A549 (cell line): ENCODE data around the gene MUC4.

ENCODE experiments used
- BHLHE40 ChIP-seq: IDR thresholded peaks from 2 replicates; pipeline ENCODE4 v1.6.1; 2012; ENCODE audit warnings: low read depth, low read length, inconsistent platforms
- EHMT2 ChIP-seq: fragments of 200-600 bp; sonication (generic); IDR thresholded peaks from 2 replicates; pipeline ENCODE4 v1.6.1; 2016; ENCODE audit warnings: antibody characterized with exemption, low read depth, mild to moderate bottlenecking, moderate library complexity
- JUN ChIP-seq, 2 experiments: fragments of >200 bp; sonication (Bioruptor Twin); formaldehyde crosslinking; IDR thresholded peaks; 2 replicates in 1 of 2; 3 replicates in 1 of 2; pipeline ENCODE4 v1.6.1; 2016 to 2017
- POLR2A ChIP-seq: IDR thresholded peaks from 2 replicates; pipeline ENCODE4 v1.6.1; 2012; ENCODE audit warnings: mild to moderate bottlenecking, low read length
- POLR2AphosphoS2 ChIP-seq: conservative IDR thresholded peaks from 2 replicates; pipeline ENCODE4 v1.6.1; 2012; ENCODE audit warnings: low read length, improper control_type of control experiment, inconsistent platforms
- SMC3 ChIP-seq: fragments of >200 bp; sonication (Bioruptor Twin); formaldehyde crosslinking; IDR thresholded peaks from 3 replicates; pipeline ENCODE4 v1.6.1; 2018; ENCODE audit warnings: inconsistent platforms
- ZSCAN20 ChIP-seq: fragments of 250-450 bp; sonication (Bioruptor Pico); IDR thresholded peaks from 2 replicates; pipeline ENCODE4 v1.8.0; 2022; ENCODE audit warnings: mild to moderate bottlenecking, moderate library complexity
- TF ChIP-seq, protein P1 (sequence below): fragments of >200 bp; sonication (Bioruptor Twin); formaldehyde crosslinking; IDR thresholded peaks from 3 replicates; pipeline ENCODE4 v1.5.1; 2016
- TF ChIP-seq, protein P2 (sequence below): IDR thresholded peaks from 2 replicates; pipeline ENCODE4 v1.6.1; 2012
- TF ChIP-seq, protein P3 (sequence below): fragments of 150-350 bp; IDR thresholded peaks from 2 replicates; pipeline ENCODE4 v1.6.1; 2014; ENCODE audit warnings: low read depth, mild to moderate bottlenecking, low read length

GRCh38 chr3:195699388-195699771, 112.3 kb downstream of the MUC4 start:
- TF ChIP-seq, protein P1, sequence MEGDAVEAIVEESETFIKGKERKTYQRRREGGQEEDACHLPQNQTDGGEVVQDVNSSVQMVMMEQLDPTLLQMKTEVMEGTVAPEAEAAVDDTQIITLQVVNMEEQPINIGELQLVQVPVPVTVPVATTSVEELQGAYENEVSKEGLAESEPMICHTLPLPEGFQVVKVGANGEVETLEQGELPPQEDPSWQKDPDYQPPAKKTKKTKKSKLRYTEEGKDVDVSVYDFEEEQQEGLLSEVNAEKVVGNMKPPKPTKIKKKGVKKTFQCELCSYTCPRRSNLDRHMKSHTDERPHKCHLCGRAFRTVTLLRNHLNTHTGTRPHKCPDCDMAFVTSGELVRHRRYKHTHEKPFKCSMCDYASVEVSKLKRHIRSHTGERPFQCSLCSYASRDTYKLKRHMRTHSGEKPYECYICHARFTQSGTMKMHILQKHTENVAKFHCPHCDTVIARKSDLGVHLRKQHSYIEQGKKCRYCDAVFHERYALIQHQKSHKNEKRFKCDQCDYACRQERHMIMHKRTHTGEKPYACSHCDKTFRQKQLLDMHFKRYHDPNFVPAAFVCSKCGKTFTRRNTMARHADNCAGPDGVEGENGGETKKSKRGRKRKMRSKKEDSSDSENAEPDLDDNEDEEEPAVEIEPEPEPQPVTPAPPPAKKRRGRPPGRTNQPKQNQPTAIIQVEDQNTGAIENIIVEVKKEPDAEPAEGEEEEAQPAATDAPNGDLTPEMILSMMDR: no peak
- TF ChIP-seq, protein P2, sequence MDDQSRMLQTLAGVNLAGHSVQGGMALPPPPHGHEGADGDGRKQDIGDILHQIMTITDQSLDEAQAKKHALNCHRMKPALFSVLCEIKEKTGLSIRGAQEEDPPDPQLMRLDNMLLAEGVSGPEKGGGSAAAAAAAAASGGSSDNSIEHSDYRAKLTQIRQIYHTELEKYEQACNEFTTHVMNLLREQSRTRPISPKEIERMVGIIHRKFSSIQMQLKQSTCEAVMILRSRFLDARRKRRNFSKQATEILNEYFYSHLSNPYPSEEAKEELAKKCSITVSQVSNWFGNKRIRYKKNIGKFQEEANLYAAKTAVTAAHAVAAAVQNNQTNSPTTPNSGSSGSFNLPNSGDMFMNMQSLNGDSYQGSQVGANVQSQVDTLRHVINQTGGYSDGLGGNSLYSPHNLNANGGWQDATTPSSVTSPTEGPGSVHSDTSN: no peak
- TF ChIP-seq BHLHE40 (no peak), SMC3 (no peak), POLR2AphosphoS2 (no peak), EHMT2 (no peak), POLR2A (no peak), JUN (IDR thresholded peaks at IDR 0.05) (no peak), ZSCAN20 (CRISPR knock-in tag) (no peak)
- TF ChIP-seq, protein P3, sequence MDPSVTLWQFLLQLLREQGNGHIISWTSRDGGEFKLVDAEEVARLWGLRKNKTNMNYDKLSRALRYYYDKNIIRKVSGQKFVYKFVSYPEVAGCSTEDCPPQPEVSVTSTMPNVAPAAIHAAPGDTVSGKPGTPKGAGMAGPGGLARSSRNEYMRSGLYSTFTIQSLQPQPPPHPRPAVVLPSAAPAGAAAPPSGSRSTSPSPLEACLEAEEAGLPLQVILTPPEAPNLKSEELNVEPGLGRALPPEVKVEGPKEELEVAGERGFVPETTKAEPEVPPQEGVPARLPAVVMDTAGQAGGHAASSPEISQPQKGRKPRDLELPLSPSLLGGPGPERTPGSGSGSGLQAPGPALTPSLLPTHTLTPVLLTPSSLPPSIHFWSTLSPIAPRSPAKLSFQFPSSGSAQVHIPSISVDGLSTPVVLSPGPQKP: no peak
